ENCODE data around the gene UGT1A7.
A peak's percentile ranks its signal among the peaks of the same experiment; 100 is the strongest.
"Not testable (repeated sequence)": the region's sequence is repeated elsewhere in the genome, so short reads cannot be mapped to it uniquely, and the experiment has no call there.

Gene UGT1A7

DNA sequence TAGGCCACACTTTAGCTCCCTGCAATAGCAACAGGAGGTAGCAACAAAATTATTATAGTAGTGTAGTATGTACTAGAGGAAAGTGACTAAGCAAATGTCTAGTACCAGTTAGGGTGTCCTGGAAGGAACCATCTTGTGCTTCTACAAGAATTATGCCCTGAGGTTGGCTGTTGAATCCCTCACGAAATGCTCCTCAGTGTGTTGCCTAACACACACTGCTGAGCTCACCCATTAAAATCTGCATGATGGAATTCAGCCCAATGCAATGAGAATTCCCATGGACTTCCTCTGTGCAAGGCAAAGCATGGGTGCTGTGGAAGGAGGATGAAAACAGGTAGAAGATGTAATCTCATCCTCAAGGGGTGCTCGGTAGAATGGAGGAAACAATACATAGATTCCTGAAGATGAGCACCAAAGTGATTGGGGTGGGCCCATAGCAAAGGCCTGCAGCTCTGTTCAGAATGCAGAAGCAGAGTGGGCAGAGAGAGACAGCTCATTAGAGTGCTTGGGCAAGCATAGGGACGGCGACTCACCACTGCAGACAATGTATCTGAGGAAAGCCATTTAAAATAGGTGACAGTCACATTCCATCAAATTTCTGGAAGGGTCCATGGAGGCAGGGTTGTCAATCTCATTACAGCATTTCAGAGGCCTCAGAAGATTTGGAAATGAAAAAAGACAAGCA lies 1.2 kb upstream of the UGT1A7 start:
- no peak for DNase-seq (ENCODE audit: low read depth in 2 of 2)

DNA sequence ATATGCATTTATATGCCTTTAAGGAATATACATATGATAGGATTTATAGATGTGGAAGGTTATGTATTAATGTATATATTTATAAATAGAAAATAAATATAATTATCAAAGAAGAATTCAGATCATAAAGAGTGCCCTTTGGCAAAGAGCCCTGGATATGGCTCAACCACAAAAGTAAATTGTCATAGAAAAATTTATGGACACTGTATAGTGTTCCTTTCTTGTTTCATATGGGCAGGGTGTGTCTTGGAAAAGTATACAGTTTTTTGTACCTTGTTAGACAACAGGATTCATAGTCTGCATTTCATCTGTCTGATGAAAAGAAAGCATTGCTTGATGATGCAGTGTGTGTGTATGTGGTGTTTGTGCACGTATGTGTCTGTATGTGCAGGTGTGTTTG lies 2.9 kb downstream of the UGT1A7 start:
- DNase-seq (ENCODE audit: low read depth in 2 of 2) = no peak

DNA sequence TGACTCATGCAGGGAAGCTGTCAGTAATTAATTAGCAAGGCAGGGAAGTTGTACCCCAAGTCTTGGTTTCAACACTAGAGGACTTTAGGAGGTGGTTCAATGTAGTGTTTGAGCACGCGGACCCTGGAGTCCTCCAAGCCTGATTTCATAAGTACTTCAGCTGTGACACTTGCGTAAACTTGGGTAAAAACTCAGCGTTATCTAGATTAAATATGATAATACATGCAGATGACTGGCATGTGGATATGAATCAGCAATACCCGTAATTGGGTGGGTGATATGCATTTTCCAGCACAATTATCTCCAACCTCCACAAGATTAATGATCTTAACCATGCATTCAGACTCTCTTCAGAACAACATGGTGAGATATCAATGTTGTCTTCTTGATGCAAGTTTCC lies 5.2 kb downstream of the UGT1A7 start:
- no peak for DNase-seq (ENCODE audit: low read depth in 2 of 2)

DNA sequence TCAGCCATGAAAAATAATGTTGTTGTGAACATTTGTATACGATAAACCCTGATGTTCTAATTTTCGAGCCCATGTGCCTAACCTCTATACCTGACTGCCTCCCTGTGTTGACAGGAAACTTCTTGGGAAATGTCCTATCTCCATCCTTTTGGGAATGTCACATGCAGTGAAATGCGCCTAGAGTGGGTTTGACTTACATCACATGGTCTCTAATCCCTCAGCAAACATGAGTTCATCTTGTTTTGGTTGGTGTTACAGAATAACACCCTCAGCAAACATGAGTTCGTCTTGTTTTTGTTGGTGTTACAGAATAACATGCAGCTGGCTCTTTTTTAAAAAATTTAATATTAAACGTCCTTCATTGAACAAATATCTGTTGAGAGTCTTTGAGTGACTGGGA lies 6.6 kb downstream of the UGT1A7 start:
- DNase-seq (ENCODE audit: low read depth in 2 of 2) = no peak

DNA sequence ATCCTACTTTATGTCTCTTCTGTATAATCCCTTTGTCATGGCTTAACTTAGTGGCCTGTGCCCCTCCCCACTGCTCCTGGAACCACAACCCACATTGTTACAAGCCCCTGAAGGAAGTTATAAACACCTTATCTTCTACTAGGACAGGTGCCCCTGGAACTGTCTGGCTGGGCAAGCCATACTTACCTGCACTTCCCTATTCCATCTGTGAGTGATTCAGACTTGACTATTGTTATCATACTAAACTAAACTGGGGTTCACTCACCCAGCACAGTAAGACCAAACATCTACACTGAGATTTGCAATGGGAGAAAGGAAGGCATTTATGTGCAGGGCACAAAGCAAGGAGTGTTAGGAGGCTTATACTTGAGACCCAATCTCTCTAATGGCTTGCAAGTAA lies 7.3 kb downstream of the UGT1A7 start:
- DNase-seq (ENCODE audit: low read depth in 2 of 2) = no peak

DNA sequence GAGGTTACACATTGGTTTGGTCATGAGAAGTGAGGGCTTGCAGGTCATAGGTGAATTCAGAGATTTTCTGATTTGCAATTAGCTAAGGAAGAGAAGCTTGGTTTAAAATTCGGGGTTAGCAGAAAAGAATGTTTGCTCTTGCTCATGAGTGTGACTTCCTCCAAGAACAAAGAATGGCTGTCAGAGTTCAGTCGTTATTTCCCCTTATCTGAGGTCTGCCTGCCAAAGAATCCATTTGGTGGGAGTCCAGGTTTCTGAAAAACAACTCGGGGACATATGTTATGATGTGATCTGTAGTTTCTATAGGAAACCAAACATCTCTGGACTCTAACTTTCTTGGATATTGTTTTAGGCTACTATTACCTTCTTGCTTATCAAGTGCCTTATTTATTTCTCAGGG lies 7.8 kb downstream of the UGT1A7 start:
- no peak for DNase-seq (ENCODE audit: low read depth in 2 of 2)

DNA sequence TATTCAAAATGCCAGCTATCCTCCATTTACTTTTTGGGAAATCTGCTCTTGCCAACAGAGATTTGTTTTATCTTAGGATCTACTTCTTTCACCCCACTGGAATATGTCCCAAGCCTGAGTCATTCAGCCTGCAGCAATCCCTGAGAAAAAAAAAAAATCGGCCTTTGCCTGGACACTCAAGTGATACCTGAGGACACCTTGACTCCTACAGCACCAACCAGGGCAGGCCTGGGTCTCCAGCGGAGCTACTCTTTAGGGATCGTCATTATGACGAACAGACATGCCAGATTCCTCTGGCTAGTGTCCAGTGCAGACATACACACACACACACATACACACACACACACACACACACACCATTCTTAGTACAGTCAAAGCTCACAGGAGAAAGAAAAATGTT lies 8.7 kb downstream of the UGT1A7 start:
- DNase-seq (ENCODE audit: low read depth in 2 of 2) = no peak

DNA sequence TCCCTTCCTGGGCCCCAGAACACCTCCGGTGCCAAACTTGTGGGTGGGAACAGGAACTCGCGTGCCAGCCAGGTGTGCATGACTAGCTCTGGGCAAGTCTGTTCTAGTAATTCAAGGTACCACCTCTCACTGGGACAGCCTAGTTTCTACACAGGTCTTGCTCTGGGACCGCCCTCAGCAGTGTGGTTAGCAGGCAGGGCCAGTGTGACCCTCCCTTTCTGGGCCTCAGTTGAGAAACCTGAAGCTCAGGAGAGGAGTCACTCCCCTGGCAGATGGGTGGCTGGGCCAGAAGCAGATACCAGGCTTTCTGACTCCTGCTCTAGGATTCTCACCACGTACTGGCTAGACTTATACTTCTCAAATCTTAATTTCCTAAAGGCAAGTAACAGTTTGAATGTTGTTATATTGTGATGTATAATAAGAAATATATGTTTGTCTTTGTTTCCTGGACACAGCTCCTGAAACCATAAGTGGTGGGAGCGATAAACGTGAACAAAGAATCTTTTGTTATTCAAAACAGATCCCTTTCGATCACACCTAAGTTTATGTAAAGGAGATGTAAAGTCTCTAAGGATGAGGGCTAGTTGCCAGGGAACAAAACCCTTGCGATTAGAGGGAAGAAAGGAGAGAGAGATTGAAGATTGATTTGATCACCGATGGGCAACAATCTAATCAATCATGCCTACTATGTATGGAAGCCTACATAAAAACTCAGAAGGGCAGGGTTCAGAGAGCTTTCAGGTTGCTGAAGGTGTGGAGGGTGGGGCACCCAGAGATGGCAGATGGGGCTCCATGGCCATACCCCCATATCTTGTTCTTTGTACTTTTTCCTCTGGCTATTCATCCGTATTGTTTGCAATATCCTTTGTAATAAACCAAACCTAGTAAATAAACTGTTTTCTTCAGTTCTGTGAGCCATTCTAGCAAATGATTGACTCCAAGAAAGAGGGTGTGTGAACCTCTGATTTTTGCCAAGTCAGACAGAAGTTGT lies 10.0 kb downstream of the UGT1A7 start:
- no peak for DNase-seq (ENCODE audit: low read depth in 2 of 2)

DNA sequence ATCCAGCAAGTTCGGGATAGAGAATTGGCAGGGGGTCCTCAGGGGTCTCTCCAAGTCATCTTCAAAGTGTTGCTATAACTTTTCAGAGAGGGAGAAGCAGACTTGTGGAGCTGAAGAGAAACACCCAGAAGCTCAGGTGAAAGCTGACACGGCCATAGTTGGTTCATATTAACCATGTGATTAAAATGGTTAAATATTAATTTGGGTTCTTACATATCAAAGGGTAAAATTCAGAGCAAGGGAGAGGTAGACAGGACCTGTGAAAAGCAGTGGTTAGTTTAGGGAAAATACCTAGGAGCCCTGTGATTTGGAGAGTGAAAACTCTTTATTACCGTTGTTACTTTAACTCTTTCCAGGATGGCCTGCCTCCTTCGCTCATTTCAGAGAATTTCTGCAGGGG lies 10.9 kb downstream of the UGT1A7 start, which contains the start of gene UGT1A6:
Gene UGT1A6 (plus strand): TSS at position 243 of the 400 bp plus-strand sequence. CDS start 115 bp downstream, at position 358.
- no peak for DNase-seq (ENCODE audit: low read depth in 2 of 2)

DNA sequence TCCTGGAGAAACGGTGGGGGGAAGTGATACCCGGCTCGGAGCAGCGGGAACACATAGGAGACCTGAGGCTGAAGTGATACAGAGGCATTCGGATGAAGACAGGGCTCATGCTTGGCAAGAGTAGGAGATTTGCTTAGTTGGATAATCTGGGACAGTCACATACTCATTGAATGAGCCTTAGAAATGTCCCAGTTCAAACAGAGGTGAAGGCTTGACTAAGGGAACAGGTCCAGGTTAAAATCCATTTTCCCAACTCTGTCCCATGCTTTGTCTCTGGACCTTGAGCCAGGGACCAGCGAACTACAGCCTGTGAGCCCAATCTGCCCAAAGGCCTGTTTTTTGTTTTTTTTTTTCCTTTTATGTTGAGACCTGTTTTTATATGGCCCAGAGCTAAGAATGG lies 12.3 kb downstream of the UGT1A7 start:
- DNase-seq (ENCODE audit: low read depth in 2 of 2) = no peak

DNA sequence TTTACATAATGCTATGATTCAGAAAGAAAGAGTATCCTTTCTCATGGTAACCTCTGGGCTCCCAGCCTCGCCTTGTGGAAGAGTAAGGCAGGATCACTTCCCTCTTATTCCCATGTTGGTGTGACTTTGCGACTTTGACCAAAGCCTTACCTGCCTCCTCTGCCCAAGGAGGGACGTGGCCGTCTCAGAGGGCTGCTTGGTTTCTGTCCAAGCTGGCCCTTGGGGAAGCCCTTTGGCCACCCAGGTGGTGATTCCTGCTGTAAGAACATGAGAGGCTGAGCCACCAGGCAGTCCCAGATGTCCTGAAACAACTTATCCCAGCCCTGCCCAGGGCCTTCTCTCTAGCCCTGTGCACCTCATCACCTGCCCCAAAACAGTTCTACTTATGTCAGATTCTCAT lies 17.0 kb downstream of the UGT1A7 start:
- no peak for DNase-seq (ENCODE audit: low read depth in 2 of 2)

DNA sequence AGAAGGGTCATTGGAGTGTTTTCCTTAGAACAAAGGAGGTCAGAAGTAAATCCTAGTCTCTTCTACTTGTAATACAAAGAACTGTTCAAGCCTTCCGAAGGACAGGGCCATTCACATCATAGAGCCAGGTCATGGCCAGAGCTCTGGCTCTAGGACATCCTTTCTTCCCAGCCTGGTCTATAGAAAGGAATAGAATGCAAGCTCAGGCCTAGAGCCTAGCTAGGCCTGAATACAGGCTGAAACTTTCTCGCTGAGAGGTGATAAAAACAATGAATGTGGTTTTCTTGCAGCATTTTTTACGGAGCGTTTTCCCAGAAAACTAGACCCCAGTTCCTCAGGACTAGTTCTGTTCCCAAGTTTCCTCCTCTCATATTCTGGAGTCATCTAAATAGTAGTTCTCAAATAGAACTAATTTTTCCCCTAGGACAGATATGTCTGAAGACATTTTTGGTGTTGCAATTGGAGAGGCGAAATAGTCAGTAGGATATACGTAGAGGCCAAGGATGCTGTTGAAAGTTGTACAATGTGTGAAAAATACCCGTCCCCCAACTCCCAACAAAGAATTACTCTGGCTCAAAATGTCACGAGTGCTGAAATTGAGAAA lies 17.8 kb downstream of the UGT1A7 start:
- DNase-seq (ENCODE audit: low read depth in 2 of 2) = no peak

DNA sequence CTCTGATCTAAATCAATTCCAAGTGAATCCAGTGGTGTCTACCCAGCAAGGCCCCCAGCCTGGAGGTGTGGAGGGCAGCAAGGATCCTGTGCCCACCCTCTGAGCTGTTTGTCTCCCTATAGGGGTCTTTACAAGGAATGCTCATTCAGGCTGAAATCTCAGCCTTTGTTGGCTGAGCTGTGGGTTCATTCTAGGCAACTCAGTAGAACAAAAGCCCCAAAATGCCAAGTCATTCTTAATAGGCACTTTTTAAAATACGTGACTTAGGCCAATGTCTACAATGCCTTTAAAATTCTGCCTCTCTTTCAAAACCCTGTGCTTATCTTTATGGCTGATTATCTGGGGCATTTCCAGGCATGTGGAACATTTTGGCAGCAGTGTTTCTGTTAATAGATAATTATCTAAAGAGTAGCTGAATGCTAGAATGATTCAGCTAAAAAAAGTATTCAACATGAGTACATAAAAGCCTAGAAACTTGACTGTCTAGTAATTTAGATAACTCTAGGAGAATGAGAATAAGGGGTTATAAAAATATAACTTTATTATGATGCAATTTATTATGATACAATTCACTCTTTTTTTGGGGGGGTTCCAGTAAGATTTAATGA lies 18.4 kb downstream of the UGT1A7 start:
- no peak for DNase-seq (ENCODE audit: low read depth in 2 of 2)

DNA sequence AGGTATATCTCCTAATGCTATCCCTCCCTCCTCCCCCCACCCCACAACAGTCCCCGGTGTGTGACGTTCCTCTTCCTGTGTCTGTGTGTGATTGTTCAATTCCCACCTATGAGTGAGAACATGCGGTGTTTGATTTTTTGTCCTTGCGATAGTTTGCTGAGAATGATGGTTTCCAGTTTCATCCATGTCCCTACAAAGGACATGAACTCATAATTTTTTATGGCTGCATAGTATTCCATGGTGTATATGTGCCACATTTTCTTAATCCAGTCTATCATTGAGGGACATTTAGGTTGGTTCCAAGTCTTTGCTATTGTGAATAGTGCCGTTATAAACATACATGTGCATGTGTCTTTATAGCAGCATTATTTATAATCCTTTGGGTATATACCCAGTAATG lies 19.1 kb downstream of the UGT1A7 start:
- not testable (repeated sequence) for DNase-seq (ENCODE audit: low read depth in 2 of 2)

DNA sequence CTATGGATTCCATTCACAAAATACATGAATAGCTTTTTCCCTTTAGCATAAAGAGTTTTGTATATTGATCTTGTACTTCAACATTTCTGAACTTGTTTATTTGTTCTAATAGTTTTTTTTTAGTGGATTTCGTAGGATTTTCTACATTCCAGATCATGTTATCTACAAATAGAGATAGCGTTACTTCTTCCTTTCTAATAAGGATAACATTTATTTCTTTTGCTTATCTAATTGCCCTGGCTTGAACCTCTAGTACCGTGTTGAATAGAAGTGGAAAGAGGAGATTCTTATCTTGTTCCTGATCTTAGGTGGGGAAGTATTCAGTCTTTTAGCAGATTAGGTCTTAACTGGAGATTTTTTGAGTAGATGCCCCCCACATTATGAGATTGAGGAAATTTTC lies 20.5 kb downstream of the UGT1A7 start:
- no peak for DNase-seq (ENCODE audit: low read depth in 2 of 2)

DNA sequence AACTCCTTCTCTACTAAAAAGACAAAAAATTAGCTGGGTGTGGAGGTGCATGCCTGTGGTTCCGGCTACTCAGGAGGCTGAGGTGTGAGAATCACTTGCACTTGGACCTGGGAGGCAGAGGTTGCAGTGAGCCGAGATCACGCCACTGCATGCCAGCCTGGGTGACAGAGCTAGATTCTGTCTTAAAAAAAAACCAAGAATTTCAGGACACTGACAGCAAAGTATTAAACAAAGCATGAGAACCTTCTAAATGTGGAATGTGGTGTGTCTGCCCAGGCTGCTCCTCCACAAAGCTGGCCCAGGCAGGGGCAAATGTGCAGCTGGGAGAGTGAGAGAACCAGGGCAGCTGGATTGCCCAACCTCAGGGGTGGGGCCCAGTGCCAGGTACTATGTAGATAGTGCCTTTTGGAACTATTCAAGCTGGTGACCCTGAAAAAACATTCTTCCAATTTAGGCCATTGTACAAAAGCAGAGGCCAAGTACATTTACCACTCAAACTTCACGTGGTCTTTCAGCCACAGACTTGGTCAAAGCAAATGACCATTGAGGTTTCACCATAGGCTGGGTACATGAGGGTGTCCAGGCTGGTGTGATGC lies 24.3 kb downstream of the UGT1A7 start:
- DNase-seq (ENCODE audit: low read depth in 2 of 2) = no peak

DNA sequence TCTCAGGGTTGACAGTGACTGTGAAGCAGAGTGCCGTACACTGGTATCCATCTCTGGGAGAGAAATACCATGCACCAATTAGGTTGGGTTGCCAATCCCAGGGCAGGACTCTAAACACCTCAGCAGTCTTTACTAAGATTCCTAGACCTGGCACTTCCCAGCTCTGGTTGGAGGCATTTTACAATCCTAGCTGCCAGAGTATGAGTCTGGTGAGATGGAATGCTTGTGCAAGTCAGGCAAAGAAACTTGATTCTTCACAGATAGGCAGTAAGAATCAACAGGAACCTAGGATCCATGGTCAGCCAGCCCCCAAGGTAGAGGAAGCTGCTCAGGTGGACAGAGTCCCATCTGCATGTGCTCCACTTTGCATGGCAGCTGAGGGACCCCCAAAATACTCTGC lies 25.0 kb downstream of the UGT1A7 start:
- DNase-seq (ENCODE audit: low read depth in 2 of 2) = no peak

DNA sequence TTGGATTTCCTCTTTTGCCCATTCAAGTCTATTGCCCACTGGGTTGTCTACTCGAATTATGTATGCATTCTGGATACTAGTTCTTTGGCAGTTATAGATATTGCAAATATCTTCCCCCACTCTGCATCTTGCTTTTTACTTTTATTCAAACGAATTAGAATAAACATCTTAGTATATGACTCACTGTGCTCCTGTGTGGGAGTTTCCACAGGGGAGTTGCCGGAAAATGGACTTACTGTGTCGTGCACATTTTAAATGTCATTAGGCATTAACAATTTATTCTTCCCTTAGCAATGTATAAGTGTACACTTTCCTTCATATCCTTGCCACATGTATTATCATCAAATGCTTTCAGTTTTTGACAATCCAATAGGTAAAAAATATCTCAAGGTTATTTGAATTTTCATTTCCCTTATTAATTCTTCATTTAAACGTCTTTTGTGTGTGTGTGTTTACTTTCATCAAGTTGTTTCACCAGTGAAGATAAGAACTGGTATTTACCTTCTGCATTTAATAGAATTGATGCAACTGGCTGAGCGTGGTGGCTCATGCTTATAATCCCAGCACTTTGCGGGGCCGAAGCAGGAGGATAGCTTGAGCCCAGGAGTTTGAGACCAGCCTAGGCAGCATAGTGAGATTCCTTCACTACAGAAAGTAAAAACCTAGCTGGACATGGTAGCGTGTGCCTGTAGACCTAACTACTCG lies 26.4 kb downstream of the UGT1A7 start:
- DNase-seq (ENCODE audit: low read depth in 2 of 2) = no peak

DNA sequence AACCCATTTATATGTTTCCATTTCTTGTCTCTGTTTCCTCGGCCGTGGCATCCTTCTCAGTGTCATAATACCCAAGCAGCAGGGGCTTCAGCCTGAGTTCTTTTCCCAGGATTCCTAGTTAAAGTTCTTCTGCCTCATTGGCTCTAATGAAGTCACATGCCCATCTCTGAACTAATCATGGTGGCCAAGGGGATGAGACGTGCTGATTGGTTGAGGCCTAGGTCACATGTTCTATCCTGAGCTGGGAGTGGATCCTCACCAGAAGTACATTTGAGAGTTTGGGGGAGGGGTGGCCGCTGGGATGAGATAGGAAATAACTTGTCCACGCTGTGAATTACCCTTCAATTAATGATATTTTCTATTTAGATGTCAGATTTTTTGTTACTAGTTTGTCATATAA lies 27.2 kb downstream of the UGT1A7 start:
- DNase-seq (ENCODE audit: low read depth in 2 of 2) = no peak

DNA sequence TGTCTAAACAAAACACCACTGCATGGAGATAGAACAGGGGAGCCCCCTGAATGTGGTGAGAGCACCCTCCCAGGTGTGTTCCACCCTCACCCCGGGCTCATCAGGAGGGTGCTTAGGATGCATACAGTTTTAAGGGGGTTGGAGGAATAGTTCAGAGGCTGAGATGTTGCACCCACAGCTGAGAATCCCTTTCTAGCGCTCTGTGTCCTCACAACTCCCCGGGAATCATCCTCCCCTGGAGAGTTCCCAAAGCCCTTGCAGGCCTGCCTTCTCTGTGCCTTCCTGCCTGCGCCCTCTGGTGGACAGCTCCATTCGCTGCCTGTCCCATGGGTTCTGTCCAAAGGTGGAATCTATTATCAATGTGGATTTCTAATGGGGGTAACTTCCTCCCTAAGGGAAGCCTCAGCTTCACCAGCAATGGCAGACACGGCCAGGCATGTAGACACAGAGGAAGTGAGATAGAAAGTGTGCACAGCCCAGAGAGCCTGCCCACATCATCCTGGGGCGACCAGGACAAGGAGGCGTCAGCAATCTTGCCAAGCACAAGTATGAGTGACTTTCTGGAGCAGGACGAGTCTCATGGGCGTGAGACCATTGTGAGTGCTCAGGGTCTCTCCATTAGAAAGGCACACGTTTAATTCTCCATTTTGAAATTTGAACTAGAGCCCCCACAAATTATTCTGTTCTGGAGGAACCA lies 29.8 kb downstream of the UGT1A7 start:
- peak; percentile 23 to 54 for DNase-seq (ENCODE audit: low read depth in 2 of 2)

All from stimulated activated CD4-positive, alpha-beta T cell treated with anti-CD3 and anti-CD28 coated beads, Interleukin-15, amount 100 ng/mL, for 48 hours (primary cell).